K562 (cell line): Measurements from ENCODE around the gene IP6K1. TPM values are rescaled to one million over a fixed set of nuclear protein-coding genes. Genes with fewer than 3 reads are reported as not detected.

Experiments
- CREBBP ChIP-seq: IDR thresholded peaks from one replicate; pipeline ENCODE4 v1.6.1; 2012; ENCODE audit warnings: low read depth, mild to moderate bottlenecking, control low read depth, inconsistent platforms, low read length
- DDX20 ChIP-seq: fragments of 450-650 bp; IDR thresholded peaks from 2 replicates; pipeline ENCODE4 v1.6.1; 2016; ENCODE audit warnings: missing genetic modification characterization, low read depth, mild to moderate bottlenecking, missing compliant biosample characterization, moderate library complexity
- FOXP4 ChIP-seq: sonication (generic); formaldehyde crosslinking; IDR thresholded peaks from 2 replicates; pipeline ENCODE4 v1.8.0; 2022; ENCODE audit warnings: mild to moderate bottlenecking, missing genetic modification reagents, borderline replicate concordance
- KDM1A ChIP-seq, 2 experiments: fragments of 450-650 bp; IDR thresholded peaks; 2 replicates each; pipeline ENCODE4 v1.6.1; 2016; ENCODE audit warnings: mild to moderate bottlenecking in 2 of 2
- NR0B1 ChIP-seq: fragments of 450-650 bp; IDR thresholded peaks from one replicate; pipeline ENCODE4 v1.6.1; 2018; ENCODE audit warnings: mild to moderate bottlenecking, moderate library complexity; ENCODE audit not compliant: partially characterized antibody
- NR2C1 ChIP-seq, 2 experiments: fragments of 450-650 bp; IDR thresholded peaks; 2 replicates each; pipeline ENCODE4 v1.6.1; 2017; ENCODE audit warnings: mild to moderate bottlenecking in 2 of 2, antibody characterized with exemption in 1 of 2, inconsistent platforms in 1 of 2, missing compliant biosample characterization in 1 of 2, missing genetic modification characterization in 1 of 2
- RERE ChIP-seq: sonication (generic); formaldehyde crosslinking; IDR thresholded peaks from 2 replicates; pipeline ENCODE4 v1.8.0; 2023; ENCODE audit warnings: missing genetic modification reagents, mild to moderate bottlenecking, borderline replicate concordance
- SUPT5H ChIP-seq: fragments of 450-650 bp; IDR thresholded peaks from 2 replicates; pipeline ENCODE4 v1.6.1; 2016
- ZBED1 ChIP-seq: IDR thresholded peaks from 2 replicates; pipeline ENCODE4 v1.6.1; 2014
- ZBTB43 ChIP-seq: sonication (generic); formaldehyde crosslinking; IDR thresholded peaks from 2 replicates; pipeline ENCODE4 v1.8.0; 2023; ENCODE audit warnings: mild to moderate bottlenecking, missing genetic modification reagents
- ZNF280A ChIP-seq: fragments of 450-650 bp; IDR thresholded peaks from 2 replicates; pipeline ENCODE4 v1.6.1; 2018; ENCODE audit warnings: mild to moderate bottlenecking, low read depth; ENCODE audit not compliant: partially characterized antibody
- ZNF655 ChIP-seq: fragments of 250-450 bp; sonication (Bioruptor Pico); IDR thresholded peaks from 2 replicates; pipeline ENCODE4 v1.5.0; 2021
- polyA plus RNA-seq, 8 experiments: library from polyadenylated mRNA; depleted of rRNA in 4 of 8; stranded (reverse) in 5 of 8; unstranded in 3 of 8; fragments of >200 nt; fragmentation: Nextera tagmentation in 2 of 8; fragmentation: Illumina TruSeq in 1 of 8; extraction: Ambion mirVana in 2 of 8; extraction: Trizol in 1 of 8; gene quantifications; 2 replicates each; pipeline versions ENCODE4 v1.2.1 to v1.2.3, GENCODE V29; 2011 to 2014; ENCODE audit warnings: inconsistent platforms in 1 of 8, missing spikeins in 1 of 8
- total RNA-seq, 7 experiments: library from RNA; depleted of rRNA in 6 of 7; stranded (reverse); fragments of >200 nt in 6 of 7; fragmentation: Illumina TruSeq in 2 of 7; extraction: Trizol in 2 of 7; gene quantifications; 2 replicates each; pipeline versions ENCODE4 v1.2.1 to v1.2.3, GENCODE V29; 2011 to 2021; ENCODE audit warnings: low replicate concordance in 1 of 7

The IP6K1 gene
- total and polyA plus RNA-seq, 9 of the 15 experiments (the other 6 are each of a cell fraction or from before 2014, with no cell fraction given) = 0.46 to 29.2 (median 13.1) TPM

- TF ChIP-seq RERE (no peak), KDM1A (IDR thresholded peaks at IDR 0.05) (no peak), FOXP4 (CRISPR knock-in tag) (no peak; the same call in 1 of the 2 replicates), NR2C1 (IDR thresholded peaks at IDR 0.05) (no peak), NR2C1 (tag; IDR thresholded peaks at IDR 0.05) (no peak), NR0B1 (no peak), ZNF280A (no peak), ZBED1 (no peak), SUPT5H (peak; percentile 73), ZNF655 (CRISPR knock-in tag) (no peak), CREBBP (no peak), DDX20 (tag) (no peak), ZBTB43 (peak; percentile 87)
Observed at GRCh38 chr3:49723628-49724551, 62.5 kb downstream of the IP6K1 start, which contains the start of gene GMPPB (continued).
